KOPT-K1 (cell line): Measurements from ENCODE around the gene ITFG1.

ENCODE experiments used
- H3K27ac ChIP-seq: fragments of 200-600 bp; sonication (generic); 2 replicates; pipeline ENCODE4 v1.5.1; 2016; ENCODE audit warnings: antibody characterized with exemption, mild to moderate bottlenecking, low read depth, low read length; ENCODE audit not compliant: poor library complexity, severe bottlenecking
- H3K36me3 ChIP-seq: fragments of 200-600 bp; sonication (generic); 2 replicates; pipeline ENCODE4 v1.5.1; 2017; ENCODE audit warnings: antibody characterized with exemption, mild to moderate bottlenecking, low read length, moderate library complexity; ENCODE audit not compliant: insufficient read depth
- H3K9me3 ChIP-seq: fragments of 200-600 bp; sonication (generic); 2 replicates; pipeline ENCODE4 v1.5.1; 2017; ENCODE audit warnings: antibody characterized with exemption, low read length, mild to moderate bottlenecking; ENCODE audit not compliant: insufficient read depth, poor library complexity, severe bottlenecking

ITFG1 gene

DNA sequence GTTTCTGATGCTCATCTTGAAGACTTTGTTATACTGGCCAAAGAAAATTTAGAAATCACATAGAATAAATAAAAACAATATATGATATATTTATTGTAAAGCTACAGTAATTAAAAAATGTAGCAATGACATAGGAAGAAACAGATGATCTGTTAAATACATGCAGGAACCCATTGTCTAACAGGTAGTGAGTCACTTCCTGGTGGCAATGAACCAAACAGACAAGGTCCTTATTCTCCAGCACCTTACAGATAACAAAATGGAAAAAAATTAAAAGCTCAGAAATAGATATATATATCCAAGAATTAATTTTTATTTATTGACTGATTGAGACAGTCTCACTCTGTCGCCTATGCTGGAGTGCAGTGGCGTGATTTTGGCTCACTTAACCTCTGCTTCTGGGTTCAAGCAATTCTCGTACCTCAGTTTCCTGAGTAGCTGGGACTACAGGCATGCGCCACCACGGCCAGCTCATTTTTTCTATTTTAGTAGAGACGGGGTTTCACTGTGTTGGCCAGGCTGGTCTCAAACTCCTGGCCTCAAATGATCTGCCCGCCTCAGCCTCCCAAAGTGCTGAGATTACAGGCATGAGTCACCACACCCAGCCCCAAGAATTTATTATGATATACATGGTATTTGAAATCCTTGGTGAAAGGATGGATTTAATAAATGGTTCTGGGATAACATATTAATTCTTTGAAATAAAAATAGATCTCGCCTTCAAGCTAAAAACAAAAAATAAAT lies 324.6 kb downstream of the ITFG1 start:
- H3K36me3 ChIP-seq: no peaks in the 10 kb centered on the region
- no peaks in the 10 kb centered on the region for H3K9me3 ChIP-seq
- H3K27ac ChIP-seq: no peak overlapping the region

DNA sequence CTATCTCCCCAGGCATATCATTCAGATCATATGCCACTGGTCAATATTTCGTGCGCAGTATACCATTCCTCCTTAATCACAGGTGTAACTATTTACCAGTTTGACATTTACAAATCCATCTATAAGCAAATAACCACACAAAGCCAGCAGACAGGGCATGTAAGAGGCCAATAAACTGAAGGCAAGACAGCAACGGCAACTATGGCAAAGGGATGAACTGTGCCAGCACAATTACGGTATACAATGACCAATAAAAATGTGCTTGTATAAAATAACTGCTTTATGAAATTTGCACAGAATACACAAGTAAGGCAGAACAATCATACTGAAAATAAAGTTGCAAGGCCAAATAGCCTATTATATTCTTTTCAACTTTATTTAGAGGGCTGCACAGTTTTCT lies 326.3 kb downstream of the ITFG1 start:
- Histone ChIP-seq H3K27ac (no peak overlapping the region), H3K9me3 (no peaks in the 10 kb centered on the region), H3K36me3 (no peaks in the 10 kb centered on the region)

DNA sequence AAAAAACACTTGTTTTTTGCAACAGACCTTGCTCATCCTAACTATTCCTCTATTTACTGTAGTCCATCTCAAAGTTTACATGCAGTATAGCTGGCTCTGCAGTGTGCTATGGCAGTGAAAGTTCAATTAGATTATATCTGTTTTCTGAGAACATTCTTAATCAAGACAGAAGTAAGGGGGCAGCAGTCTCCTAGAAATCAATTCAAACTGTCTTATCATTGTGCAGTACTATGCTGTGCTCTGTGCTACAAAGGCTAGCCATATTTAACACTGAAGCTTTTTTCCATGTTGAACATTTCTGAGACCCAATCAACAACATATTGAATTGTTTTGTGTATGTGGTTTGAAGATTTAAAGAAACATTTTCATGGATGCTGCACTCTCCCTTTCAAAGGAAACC lies 328.6 kb downstream of the ITFG1 start:
- H3K27ac ChIP-seq: no peak overlapping the region
- H3K9me3 ChIP-seq: no peaks in the 10 kb centered on the region
- H3K36me3 ChIP-seq: peaks cover 12% of the 10 kb centered on the region; the same call in 1 of the 2 replicates

DNA sequence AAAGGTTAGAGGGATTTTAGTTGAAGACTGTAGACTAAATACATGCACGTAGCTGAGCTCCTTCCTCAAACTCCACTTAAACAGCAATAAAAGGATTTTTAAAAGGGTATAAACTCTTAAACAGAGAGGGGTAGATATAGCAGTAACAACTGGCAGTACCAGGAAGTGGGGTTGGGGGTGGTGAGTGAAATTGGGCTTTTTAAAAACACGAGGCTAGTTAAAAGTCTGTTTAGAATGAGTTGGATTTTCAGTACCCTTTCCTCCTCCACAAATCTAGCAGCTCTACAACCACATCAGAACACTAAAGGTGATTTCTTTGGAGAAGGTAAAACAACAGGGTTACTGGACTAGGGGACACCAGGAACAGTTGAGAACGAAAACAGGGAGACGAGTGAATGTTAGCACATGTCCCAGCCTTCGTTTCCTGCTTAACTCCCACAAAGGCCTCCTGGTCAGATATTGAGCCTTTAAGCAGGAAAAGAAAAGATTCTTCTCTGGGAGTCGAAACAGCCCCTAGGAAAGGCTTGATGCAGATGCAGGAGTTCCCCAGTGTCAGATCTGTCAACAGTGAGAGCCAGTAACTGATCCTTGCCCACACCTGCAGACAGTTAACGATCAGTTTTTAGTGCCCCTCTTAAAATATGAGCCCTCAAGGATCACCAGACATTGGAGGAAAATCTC lies 331.0 kb downstream of the ITFG1 start:
- Histone ChIP-seq H3K9me3 (no peaks in the 10 kb centered on the region), H3K27ac (peak overlapping the region; percentile 76)

DNA sequence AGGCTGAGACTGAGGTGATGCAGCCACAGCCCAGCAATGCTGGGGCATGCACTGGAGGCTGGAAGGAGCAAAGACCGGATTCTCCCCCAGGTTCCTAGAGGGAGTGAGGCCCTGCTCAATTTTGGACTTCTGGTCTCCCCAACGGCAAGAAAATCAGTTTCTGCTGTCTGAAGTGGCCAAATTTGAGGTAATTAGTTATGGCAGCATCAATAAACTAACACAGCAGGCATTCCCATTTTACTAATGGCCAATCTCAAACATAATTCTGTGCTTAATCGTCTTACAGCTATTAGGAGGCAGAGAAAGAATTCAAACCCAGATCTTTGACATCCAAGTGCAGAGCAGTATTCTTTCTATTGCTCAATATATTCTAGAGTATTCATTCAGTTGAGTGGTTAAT lies 333.3 kb downstream of the ITFG1 start:
- H3K36me3 ChIP-seq: peaks cover 29% of the 10 kb centered on the region
- H3K9me3 ChIP-seq: no peaks in the 10 kb centered on the region
- no peak overlapping the region for H3K27ac ChIP-seq

More for the DNA sequence above, 331.0 kb downstream of the ITFG1 start:
- H3K36me3 ChIP-seq: peaks cover 21% of the 10 kb centered on the region

DNA sequence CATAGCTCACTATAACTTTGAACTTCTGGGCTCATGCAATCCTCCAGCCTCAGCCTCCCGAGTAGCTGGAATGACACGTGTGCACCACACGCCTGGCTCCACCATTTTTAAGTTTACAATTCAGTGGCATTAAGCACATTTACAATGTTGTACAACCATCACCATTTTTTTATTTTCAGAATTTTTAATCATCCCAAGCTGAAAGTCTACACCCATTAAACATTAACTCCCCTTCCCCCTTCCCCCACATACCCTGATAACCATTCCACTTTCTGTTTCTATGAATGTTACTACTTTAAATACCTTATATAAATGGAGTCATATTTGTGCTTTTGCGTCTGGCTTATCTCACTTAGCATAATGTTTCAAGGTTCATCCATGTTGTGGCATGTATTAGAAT lies 335.1 kb downstream of the ITFG1 start:
- Histone ChIP-seq H3K36me3 (peaks cover 47% of the 10 kb centered on the region), H3K9me3 (no peaks in the 10 kb centered on the region), H3K27ac (no peak overlapping the region)

GRCh38 chr16:47113130-47113529 lies 347.7 kb downstream of the ITFG1 start:
- H3K9me3 ChIP-seq: no peaks in the 10 kb centered on the region
- H3K36me3 ChIP-seq: peaks cover 49% of the 10 kb centered on the region
- peak overlapping the region; percentile 44 for H3K27ac ChIP-seq

DNA sequence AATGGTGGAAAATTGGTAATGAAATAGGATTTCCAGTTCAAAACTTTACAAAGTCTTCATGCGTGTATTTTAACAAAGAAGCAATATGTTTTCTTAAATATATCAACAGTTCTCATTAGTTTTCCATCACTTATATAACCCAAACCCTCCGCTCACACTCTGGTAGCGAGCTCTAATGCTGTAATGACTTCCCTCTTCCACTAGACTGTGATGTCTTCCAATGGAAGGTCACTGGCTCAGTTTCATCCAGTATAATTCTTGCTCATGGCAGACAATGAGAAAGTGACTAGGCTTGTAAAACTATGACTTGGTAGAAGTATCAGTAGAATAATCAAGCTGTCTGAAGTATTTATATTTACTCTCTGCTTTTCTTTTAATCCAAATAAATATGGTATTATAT lies 349.9 kb downstream of the ITFG1 start:
- no peaks in the 10 kb centered on the region for H3K9me3 ChIP-seq
- peaks cover 55% of the 10 kb centered on the region for H3K36me3 ChIP-seq
- H3K27ac ChIP-seq: no peak overlapping the region

GRCh38 chr16:47109361-47109760 lies 351.5 kb downstream of the ITFG1 start:
- H3K27ac ChIP-seq: no peak overlapping the region
- peaks cover 59% of the 10 kb centered on the region for H3K36me3 ChIP-seq
- no peaks in the 10 kb centered on the region for H3K9me3 ChIP-seq
